GM23248 (cell line): ENCODE data around the gene SKIC3. TPM values are rescaled to one million over a fixed set of nuclear protein-coding genes. Genes with fewer than 3 reads are reported as not detected.
A peak's percentile ranks its signal among the peaks of the same experiment; 100 is the strongest.

Experiments
- DNase-seq: peaks from one replicate; pipeline ENCODE4 v3.0.0-alpha.2; 2015
- H2AFZ ChIP-seq: fragments of 200-600 bp; sonication (generic); 2 replicates; pipeline ENCODE4 v1.6.1; 2016; ENCODE audit warnings: antibody characterized with exemption
- H3F3A ChIP-seq: fragments of 200-600 bp; sonication (generic); 2 replicates; pipeline ENCODE4 v1.6.1; 2016; ENCODE audit warnings: mild to moderate bottlenecking, antibody characterized with exemption, mixed run types; ENCODE audit not compliant: insufficient read depth
- H3K27ac ChIP-seq: fragments of 200-600 bp; sonication (generic); 2 replicates; pipeline ENCODE4 v1.5.1; 2016; ENCODE audit warnings: mild to moderate bottlenecking
- H3K27me3 ChIP-seq: fragments of 200-600 bp; sonication (generic); replicated peaks from 2 replicates; pipeline ENCODE4 v1.6.1; 2016; ENCODE audit warnings: mild to moderate bottlenecking; ENCODE audit not compliant: insufficient read depth
- H3K36me3 ChIP-seq: fragments of 200-600 bp; sonication (generic); 2 replicates; pipeline ENCODE4 v1.6.1; 2016; ENCODE audit warnings: low read depth, mild to moderate bottlenecking
- H3K4me1 ChIP-seq: fragments of 200-600 bp; sonication (generic); 2 replicates; pipeline ENCODE4 v1.6.1; 2016; ENCODE audit warnings: mild to moderate bottlenecking; ENCODE audit not compliant: insufficient read depth
- H3K4me2 ChIP-seq: fragments of 200-600 bp; sonication (generic); one replicate; pipeline ENCODE4 v1.6.1; 2016; ENCODE audit warnings: mild to moderate bottlenecking; ENCODE audit not compliant: unreplicated experiment
- H3K4me3 ChIP-seq: fragments of 200-600 bp; sonication (generic); 2 replicates; pipeline ENCODE4 v1.5.1; 2016; ENCODE audit warnings: mild to moderate bottlenecking
- H3K79me2 ChIP-seq: fragments of 200-600 bp; sonication (generic); 2 replicates; pipeline ENCODE4 v1.6.1; 2016; ENCODE audit warnings: mild to moderate bottlenecking; ENCODE audit not compliant: insufficient read depth
- H3K9ac ChIP-seq: fragments of 200-600 bp; sonication (generic); 2 replicates; pipeline ENCODE4 v1.6.1; 2016; ENCODE audit warnings: mild to moderate bottlenecking
- H3K9me2 ChIP-seq: fragments of 200-600 bp; sonication (generic); 2 replicates; pipeline ENCODE4 v1.6.1; 2016; ENCODE audit warnings: mixed run types, mild to moderate bottlenecking, moderate library complexity; ENCODE audit not compliant: insufficient read depth
- H3K9me3 ChIP-seq: fragments of 200-600 bp; sonication (generic); one replicate; pipeline ENCODE4 v1.6.1; 2017; ENCODE audit warnings: low read depth
- H4K20me1 ChIP-seq: fragments of 200-600 bp; sonication (generic); 2 replicates; pipeline ENCODE4 v1.6.0; 2016; ENCODE audit not compliant: insufficient read depth
- EZH2 ChIP-seq: fragments of 200-600 bp; sonication (generic); IDR thresholded peaks from 2 replicates; pipeline ENCODE4 v1.6.1; 2018; ENCODE audit warnings: antibody characterized with exemption, mild to moderate bottlenecking; ENCODE audit not compliant: insufficient read depth, poor library complexity, severe bottlenecking
- EZH2phosphoT487 ChIP-seq: fragments of 200-600 bp; sonication (generic); IDR thresholded peaks from 2 replicates; pipeline ENCODE4 v1.6.1; 2018; ENCODE audit warnings: antibody characterized with exemption, moderate library complexity, mild to moderate bottlenecking, low read depth; ENCODE audit not compliant: insufficient read depth
- whole genome bisulfite sequencing, 2 experiments: methylation state at CpG; one replicate each; pipeline ENCODE4 v1.1.6; 2015 to 2017; ENCODE audit warnings: low lambda C conversion rate in 2 of 2, low coverage in 1 of 2; ENCODE audit errors: missing lambda C conversion rate in 2 of 2; 5-methylcytosine and 5-hydroxymethylcytosine counted together
- in situ Hi-C: fragments of 300-500 bp; cut with MboI; formaldehyde crosslinking; loops from 2 replicates; pipeline ENCODE4 v1.15.0; 2020
- polyA plus RNA-seq: library from polyadenylated mRNA; unstranded; fragments of >200 nt; fragmentation: Nextera tagmentation; extraction: Ambion mirVana; gene quantifications from 2 replicates; pipeline ENCODE4 v1.2.1, GENCODE V29; 2016
- total RNA-seq: library from RNA; depleted of rRNA; stranded (reverse); fragments of >200 nt; shearing (Covaris generic); gene quantifications from 2 replicates; pipeline ENCODE4 v1.2.3, GENCODE V29; 2014

Gene SKIC3
- total and polyA plus RNA-seq, 2 experiments from 2014 or later, result 77.6 to 101 TPM

DNA sequence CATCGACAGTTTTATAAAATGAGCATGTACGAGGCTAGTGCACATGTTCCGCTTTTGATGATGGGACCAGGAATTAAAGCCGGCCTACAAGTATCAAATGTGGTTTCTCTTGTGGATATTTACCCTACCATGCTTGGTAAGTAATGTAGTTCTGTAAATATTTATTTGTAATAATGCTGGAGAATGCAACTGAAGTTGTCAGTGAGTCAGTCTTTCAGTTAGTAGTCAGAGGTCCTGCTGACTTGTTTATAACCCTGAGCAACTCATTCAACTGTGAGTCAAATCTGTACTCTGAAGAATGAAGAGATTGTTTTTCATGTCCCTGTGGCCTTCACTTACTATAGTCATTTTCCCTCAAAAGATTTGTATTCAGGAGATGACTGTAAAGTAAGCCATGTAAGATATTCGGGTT is 36.7 kb upstream of the SKIC3 start:
- Histone ChIP-seq H4K20me1 (no peaks in the 10 kb centered on the region), H3K9me2 (no peaks in the 10 kb centered on the region), H3K27ac (peak overlapping the region; percentile 65), H3K4me2 (peak overlapping the region; percentile 68), H2AFZ (peak overlapping the region; percentile 11; the same call in 1 of the 2 replicates), H3K36me3 (0 out of 2 replicates have a peak, but pooled peaks cover 3% of the 10 kb centered on the region), H3F3A (peaks cover 24% of the 10 kb centered on the region), H3K9me3 (no peaks in the 10 kb centered on the region), H3K4me3 (peak overlapping the region; percentile 33; the same call in 1 of the 2 replicates), H3K9ac (no peak overlapping the region), H3K27me3 (no peaks in the 10 kb centered on the region), H3K79me2 (no peaks in the 10 kb centered on the region), H3K4me1 (peaks cover 28% of the 10 kb centered on the region)
- WGBS, 2 experiments, result 74 to 75% methylated on average over 5 of the region's 5 CpGs
- DNase-seq, result peak; percentile 90
- TF ChIP-seq EZH2phosphoT487 (no peak), EZH2 (no peak)
- in situ Hi-C loops, result no loop called here

DNA sequence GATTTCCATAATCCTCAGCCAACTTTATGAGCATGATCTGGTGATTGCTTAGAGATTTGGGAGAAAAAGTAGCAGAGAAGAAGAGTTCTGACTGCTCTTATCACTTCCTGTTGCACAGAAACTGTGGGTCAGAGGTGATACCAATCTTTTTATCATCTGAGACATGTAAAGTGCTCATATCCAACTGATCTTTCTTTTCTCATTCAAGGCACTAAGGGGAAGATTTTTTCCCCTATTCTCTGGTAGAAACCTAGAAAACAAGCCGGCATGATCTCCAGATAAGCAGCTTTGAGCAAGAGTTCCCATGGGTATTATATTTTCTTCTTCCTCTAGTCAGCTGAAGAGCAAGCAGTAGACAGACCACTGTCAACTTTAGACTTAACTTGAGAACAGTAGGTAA is 36.1 kb upstream of the SKIC3 start:
- peak overlapping the region; percentile 68 for H3K4me2 ChIP-seq
- no peaks in the 10 kb centered on the region for H3K9me2 ChIP-seq
- no peak overlapping the region for H3K4me3 ChIP-seq
- no peaks in the 10 kb centered on the region for H3K9me3 ChIP-seq
- H2AFZ ChIP-seq, result peak overlapping the region; percentile 26; the same call in 1 of the 2 replicates
- in situ Hi-C loops, result no loop called here
- H3K4me1 ChIP-seq, result peaks cover 28% of the 10 kb centered on the region
- H3K27ac ChIP-seq, result peak overlapping the region; percentile 65
- 96 to 100% methylated on average over 1 of the region's 1 CpG for WGBS, 2 experiments
- no peaks in the 10 kb centered on the region for H3K79me2 ChIP-seq
- peaks cover 24% of the 10 kb centered on the region for H3F3A ChIP-seq
- no peaks in the 10 kb centered on the region for H3K27me3 ChIP-seq
- H3K36me3 ChIP-seq, result 0 out of 2 replicates have a peak, but pooled peaks cover 3% of the 10 kb centered on the region
- H4K20me1 ChIP-seq, result no peaks in the 10 kb centered on the region
- peak; percentile 1 for DNase-seq
- no peak overlapping the region for H3K9ac ChIP-seq
- no peak for TF ChIP-seq EZH2phosphoT487
- no peak for TF ChIP-seq EZH2

DNA sequence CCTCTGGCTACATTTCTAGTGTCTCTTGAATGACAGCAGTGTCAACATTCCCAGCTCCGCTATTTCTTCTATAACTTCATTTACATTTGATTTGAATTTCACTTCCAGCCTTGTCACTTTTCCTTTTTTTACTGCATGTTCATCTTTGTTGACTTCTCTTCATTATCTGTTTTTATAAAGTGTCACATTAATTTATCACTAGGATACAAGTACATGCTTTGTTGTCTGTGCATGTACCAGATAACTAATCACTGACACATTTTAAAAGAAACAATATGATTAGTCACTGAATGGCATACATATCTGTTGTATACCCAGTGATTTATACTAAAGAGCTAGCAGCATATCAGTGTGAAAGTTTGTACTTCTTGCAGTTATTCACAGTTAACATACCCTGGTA is 29.2 kb upstream of the SKIC3 start:
- no peak overlapping the region for H3K4me2 ChIP-seq

DNA sequence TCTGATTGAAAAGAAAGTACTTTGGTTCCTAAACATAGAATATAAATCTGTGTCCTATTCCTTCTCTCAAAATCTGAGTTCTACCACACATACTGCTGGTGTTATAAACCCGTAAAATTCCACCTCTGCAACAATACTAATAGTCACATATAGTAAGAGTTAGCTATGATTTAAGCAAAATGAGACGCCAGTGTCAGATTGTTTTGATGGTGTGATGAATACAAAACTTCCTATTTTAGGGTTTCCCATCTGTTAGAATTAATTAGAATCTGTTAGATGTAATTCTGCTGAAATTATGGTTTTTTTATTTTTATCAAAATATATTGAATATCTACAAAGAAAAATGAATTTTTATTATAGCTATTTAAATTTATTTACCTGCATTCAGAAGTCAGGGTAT is 26.8 kb upstream of the SKIC3 start:
- Histone ChIP-seq H3K9ac (no peak overlapping the region), H3K36me3 (no peaks in the 10 kb centered on the region), H3K9me2 (no peaks in the 10 kb centered on the region), H3K79me2 (no peaks in the 10 kb centered on the region), H3K4me2 (no peak overlapping the region), H3K27me3 (no peaks in the 10 kb centered on the region), H3K9me3 (no peaks in the 10 kb centered on the region), H3K4me1 (no peaks in the 10 kb centered on the region), H3K27ac (no peak overlapping the region), H3K4me3 (no peak overlapping the region), H4K20me1 (no peaks in the 10 kb centered on the region), H3F3A (no peaks in the 10 kb centered on the region), H2AFZ (no peak overlapping the region)
- 96 to 98% methylated on average over 2 of the region's 2 CpGs for WGBS, 2 experiments
- in situ Hi-C loops, result no loop called here
- DNase-seq, result no peak
- no peak for TF ChIP-seq EZH2phosphoT487
- TF ChIP-seq EZH2, result no peak

More for the DNA sequence above, 29.2 kb upstream of the SKIC3 start:
- Histone ChIP-seq H3K9me2 (no peaks in the 10 kb centered on the region), H4K20me1 (no peaks in the 10 kb centered on the region), H3K36me3 (no peaks in the 10 kb centered on the region), H3K4me3 (no peak overlapping the region), H2AFZ (no peak overlapping the region), H3K9ac (no peak overlapping the region), H3K9me3 (no peaks in the 10 kb centered on the region), H3K27me3 (no peaks in the 10 kb centered on the region), H3F3A (no peaks in the 10 kb centered on the region), H3K27ac (no peak overlapping the region), H3K4me1 (no peaks in the 10 kb centered on the region), H3K79me2 (no peaks in the 10 kb centered on the region)
- TF ChIP-seq EZH2, result no peak
- no peak for TF ChIP-seq EZH2phosphoT487
- in situ Hi-C loops, result no loop called here
- no peak for DNase-seq
- WGBS, 2 experiments, result 95% methylated on average over 1 of the region's 1 CpG

DNA sequence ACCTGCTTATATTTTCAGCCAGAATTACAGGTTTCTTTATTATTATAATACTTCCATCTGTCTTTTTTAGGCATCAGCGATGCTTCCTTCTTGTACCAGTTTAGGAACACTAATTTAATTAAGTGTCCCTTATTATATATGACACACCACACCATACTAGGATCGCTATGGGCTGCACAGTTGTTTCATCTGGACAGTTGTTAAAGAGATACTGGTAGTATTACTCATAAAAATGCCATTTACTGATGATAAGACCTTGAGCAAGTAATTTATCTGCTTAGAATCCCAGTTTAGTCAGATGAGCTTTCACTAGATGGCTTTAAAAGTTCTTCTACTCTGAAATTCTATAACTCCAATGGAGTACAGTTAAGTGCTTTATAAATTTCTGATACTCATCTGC is 17.2 kb upstream of the SKIC3 start:
- no peaks in the 10 kb centered on the region for H4K20me1 ChIP-seq
- in situ Hi-C loops, result no loop called here
- no peak overlapping the region for H3K4me2 ChIP-seq
- no peak for DNase-seq
- H3K9me3 ChIP-seq, result no peaks in the 10 kb centered on the region
- H3K27ac ChIP-seq, result no peak overlapping the region
- H3K36me3 ChIP-seq, result 0 out of 2 replicates have a peak, but pooled peaks cover 9% of the 10 kb centered on the region
- H3K79me2 ChIP-seq, result no peaks in the 10 kb centered on the region
- H3F3A ChIP-seq, result no peaks in the 10 kb centered on the region
- no peaks in the 10 kb centered on the region for H3K4me1 ChIP-seq
- TF ChIP-seq EZH2phosphoT487 (no peak), EZH2 (no peak)
- no peak overlapping the region for H2AFZ ChIP-seq
- no peak overlapping the region for H3K4me3 ChIP-seq
- WGBS, 2 experiments, result 89 to 97% methylated on average over 2 of the region's 2 CpGs
- no peaks in the 10 kb centered on the region for H3K9me2 ChIP-seq
- no peaks in the 10 kb centered on the region for H3K27me3 ChIP-seq
- no peak overlapping the region for H3K9ac ChIP-seq
